Adipocyte (in vitro differentiated cells): Measurements from ENCODE around the gene ZIC1.

Experiments used
- DNase-seq: peaks from one replicate; pipeline ENCODE4 v3.0.0-alpha.2; 2015; ENCODE audit warnings: low read depth
- H3K27me3 ChIP-seq: replicated peaks from 2 replicates; pipeline ENCODE4 v1.7.0; 2013; ENCODE audit warnings: mild to moderate bottlenecking, low read length, moderate library complexity; ENCODE audit not compliant: control insufficient read depth, insufficient read depth
- H3K36me3 ChIP-seq: 2 replicates; pipeline ENCODE4 v1.7.0; 2013; ENCODE audit warnings: low read length, mild to moderate bottlenecking, moderate library complexity; ENCODE audit not compliant: control insufficient read depth, insufficient read depth, severe bottlenecking
- H3K4me1 ChIP-seq: 2 replicates; pipeline ENCODE4 v1.7.0; 2013; ENCODE audit warnings: mild to moderate bottlenecking, low read length, moderate library complexity; ENCODE audit not compliant: control insufficient read depth, insufficient read depth
- H3K4me3 ChIP-seq: 2 replicates; pipeline ENCODE4 v1.7.0; 2013; ENCODE audit warnings: mild to moderate bottlenecking, low read length, moderate library complexity
- H3K9ac ChIP-seq: 2 replicates; pipeline ENCODE4 v1.7.0; 2013; ENCODE audit warnings: mild to moderate bottlenecking, low read length, moderate library complexity
- H3K9me3 ChIP-seq: 2 replicates; pipeline ENCODE4 v1.7.0; 2013; ENCODE audit warnings: mild to moderate bottlenecking, low read length, moderate library complexity; ENCODE audit not compliant: control insufficient read depth

ZIC1 gene

DNA sequence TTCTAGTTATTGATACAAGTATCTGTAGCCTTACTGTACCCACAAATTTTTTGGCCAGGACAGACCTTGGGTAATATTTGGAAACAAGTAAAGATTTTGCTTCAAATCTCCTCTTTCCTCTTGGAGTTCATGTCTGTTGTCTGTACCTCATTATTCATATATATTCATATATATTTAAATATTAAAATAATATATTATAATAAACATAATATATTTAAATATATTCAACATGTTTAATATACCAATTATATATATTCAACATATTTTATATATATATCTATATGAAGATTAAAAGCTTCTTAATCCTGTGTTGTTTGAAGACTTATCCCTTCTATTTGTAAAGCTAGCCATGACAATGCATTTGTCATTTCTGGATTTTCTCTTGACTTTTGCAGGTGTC lies 38.1 kb downstream of the ZIC1 start:
- no peak for DNase-seq
- no peak overlapping the region for H3K9ac ChIP-seq
- no peaks in the 10 kb centered on the region for H3K36me3 ChIP-seq
- H3K4me3 ChIP-seq, result no peak overlapping the region
- H3K4me1 ChIP-seq, result no peaks in the 10 kb centered on the region
- no peaks in the 10 kb centered on the region for H3K27me3 ChIP-seq
- peaks cover 6% of the 10 kb centered on the region for H3K9me3 ChIP-seq

DNA sequence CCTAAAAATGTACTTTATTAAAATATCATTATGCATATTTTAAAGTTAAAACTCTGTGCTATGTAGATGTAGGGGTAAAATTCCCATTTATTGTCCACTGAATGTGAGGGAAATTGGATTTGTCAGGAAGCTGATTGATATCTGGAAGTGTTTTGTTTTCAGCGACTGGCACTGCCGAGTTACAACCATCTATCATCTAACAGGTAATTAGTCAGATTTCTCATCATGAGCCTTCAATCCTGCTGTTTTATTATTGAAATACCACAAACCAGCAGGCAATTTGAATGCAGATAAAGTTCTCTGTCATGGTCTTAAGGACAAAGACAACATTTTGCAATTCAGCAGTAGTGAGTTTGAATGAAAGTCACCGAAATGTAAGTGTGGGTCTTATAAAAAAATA lies 40.5 kb downstream of the ZIC1 start:
- Histone ChIP-seq H3K9me3 (no peaks in the 10 kb centered on the region), H3K4me3 (no peak overlapping the region), H3K36me3 (no peaks in the 10 kb centered on the region), H3K9ac (no peak overlapping the region), H3K4me1 (no peaks in the 10 kb centered on the region), H3K27me3 (no peaks in the 10 kb centered on the region)
- no peak for DNase-seq

DNA sequence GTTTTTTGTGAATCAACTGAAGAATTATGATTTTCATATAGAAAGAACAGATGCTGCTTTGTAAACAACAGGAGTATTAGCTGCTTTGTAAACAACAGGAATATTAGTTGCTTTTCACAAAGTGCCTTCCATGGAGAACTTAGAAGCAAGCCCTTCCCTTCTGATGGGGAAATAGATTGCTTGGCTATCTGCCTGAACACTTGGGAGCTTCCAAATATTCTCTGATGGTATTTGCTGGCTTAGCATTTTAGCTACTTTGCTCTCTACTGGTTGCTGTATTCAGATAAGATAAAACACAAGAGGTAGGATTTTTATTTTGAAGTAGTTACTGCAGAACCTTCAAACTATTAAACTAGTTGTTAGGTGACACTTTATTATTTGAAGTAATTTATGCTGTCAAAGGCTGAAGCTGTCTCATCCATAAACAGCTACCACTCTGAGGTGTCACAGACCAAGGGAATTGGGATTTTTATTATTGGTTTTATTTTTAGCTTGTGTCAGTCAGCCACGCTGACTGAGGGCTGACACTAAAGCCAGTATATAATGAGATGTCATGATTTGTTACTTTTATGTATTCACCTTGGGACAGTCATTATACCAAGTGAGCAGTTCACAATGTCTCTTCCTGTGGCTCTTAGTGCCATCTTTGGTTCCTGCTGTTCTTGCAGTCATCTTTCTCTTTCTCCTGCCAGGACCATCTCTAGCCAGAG lies 50.0 kb downstream of the ZIC1 start:
- no peak for DNase-seq
- no peaks in the 10 kb centered on the region for H3K4me1 ChIP-seq
- H3K36me3 ChIP-seq, result no peaks in the 10 kb centered on the region
- H3K4me3 ChIP-seq, result no peak overlapping the region
- no peaks in the 10 kb centered on the region for H3K9me3 ChIP-seq
- H3K27me3 ChIP-seq, result peaks cover 4% of the 10 kb centered on the region
- H3K9ac ChIP-seq, result no peak overlapping the region

DNA sequence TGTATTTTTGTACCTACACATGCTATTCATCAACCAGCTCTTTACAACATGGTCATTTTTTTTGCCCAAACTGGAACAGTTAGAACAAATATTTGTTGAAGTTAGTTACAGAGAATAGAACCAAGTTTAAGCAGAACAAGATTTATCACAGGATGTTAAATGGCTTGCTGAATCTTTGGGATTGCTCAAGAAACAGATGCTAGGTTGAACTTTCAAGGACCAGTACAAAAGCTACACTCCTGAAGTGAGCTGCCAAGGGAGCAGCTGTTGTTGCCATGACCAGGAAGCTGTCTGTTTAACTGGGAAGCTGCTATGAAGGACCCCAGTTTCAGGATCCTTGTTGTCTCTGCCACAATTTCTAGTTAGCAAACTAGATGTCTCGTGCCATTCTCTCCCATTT lies 53.7 kb downstream of the ZIC1 start:
- H3K4me1 ChIP-seq, result no peaks in the 10 kb centered on the region
- no peaks in the 10 kb centered on the region for H3K9me3 ChIP-seq
- no peak overlapping the region for H3K9ac ChIP-seq
- no peak overlapping the region for H3K4me3 ChIP-seq
- no peaks in the 10 kb centered on the region for H3K36me3 ChIP-seq
- H3K27me3 ChIP-seq, result no peaks in the 10 kb centered on the region
- DNase-seq, result peak; percentile 21
